ENCODE data around the gene MPL.

Gene MPL

GRCh38 chr1:43337588-43337987 is at the start of gene MPL:
MPL (plus strand) TSS chr1:43337818; CDS start chr1:43337849, 31 bp downstream.
- no peak for DNase-seq

DNA sequence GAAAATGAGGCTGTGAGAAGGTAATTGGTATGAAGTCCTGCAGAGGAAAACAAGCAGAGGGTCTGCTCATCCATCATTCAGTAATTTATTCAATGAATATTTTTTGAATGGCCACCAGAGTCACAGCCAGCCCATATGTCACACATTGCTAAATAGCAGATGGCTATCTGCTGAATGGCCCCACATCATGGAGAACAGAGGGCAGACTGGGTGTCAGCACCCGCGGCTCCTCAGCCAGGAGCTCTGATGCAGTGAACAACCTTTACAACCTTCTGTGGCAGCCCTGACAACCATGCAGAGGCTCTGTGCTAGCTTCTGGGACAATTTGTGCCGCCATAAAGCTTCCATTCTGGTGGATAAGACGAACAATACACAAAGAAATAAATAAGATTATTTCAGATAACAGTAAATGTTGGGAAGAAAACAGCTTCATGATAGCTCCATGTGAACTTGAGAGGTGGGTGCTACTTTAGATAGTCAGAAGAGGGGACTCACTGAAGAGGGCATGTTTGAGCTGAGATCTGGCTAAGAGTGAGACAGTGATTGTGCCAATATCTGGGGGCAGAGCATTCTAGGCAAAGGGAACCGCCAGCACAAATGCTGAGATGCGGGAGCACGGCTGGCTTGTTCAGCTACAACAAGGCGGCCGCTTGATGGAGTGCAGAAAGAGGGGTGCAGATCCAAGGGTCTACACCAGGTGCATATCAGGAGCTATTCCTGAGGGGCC is 49.4 kb upstream of the MPL start:
- DNase-seq: no peak

DNA sequence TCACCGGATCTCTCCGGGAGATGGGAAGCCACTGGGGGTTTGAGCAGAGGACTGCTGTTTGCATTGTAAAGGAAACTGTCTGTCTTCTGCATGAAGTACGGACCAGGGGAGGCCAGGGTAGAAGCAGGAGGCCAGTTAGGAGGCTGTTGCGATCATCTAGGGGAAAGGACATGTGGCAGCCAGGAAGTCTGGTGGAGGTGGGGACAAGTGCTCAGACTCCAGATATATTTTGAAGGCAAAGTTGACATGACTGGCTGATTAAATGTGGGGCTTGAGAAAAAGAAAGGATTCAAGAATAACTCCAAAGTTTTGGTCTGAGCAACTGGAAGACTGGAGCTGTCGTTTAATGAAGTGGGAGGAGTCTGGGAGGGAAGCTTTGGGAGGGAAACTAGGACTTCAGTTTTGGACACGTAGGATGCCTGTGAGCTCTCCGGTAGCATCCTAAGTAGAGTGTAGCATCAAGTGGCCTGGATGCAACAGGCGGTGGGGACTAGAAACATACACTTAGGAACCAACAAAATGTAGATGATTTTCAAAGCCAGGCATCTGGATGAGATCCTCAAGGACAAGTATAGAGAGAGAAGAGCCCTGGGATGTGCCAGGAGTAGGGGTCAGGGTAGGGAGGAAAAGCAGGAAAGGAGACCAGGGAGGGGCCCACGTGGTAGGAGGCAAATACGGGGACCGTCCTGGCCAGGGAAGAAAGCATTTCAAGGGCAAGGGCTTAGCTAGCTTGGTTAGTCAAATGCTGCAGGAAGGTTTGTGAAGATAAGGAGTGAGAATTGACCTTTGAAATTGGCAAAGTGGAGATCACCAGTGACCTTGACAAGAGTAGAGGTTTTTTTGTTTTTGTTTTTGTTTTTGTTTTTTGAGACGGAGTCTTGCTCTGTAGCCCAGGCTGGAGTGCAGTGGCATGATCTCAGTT is 48.6 kb upstream of the MPL start:
- no peak for DNase-seq

DNA sequence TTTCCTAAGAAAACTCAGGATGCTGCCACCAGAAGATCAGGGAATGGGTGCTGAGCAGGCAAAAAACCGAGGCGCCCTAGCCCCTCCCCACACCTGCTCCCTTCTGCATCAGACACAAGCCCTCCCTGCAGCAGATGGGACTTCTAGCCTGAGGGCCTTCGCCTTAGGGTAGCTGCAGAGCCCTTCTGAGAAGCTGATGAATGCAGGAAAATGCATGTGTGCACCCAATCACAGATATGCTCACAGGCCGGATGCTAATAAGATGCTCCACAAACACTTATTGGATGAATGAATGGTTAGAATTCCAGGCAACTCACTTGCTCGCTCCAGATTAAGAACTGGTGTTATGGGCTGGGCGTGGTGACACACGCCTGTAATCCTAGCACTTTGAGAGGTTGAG is 45.4 kb upstream of the MPL start:
- DNase-seq: no peak

- no peak for DNase-seq
Measured at GRCh38 chr1:43292679-43293078, 44.9 kb upstream of the MPL start.

- DNase-seq: no peak
Measured at GRCh38 chr1:43293176-43293575, 44.4 kb upstream of the MPL start.

GRCh38 chr1:43293896-43294760 is 43.5 kb upstream of the MPL start:
- no peak for DNase-seq

GRCh38 chr1:43294761-43295160 is 42.9 kb upstream of the MPL start:
- DNase-seq: no peak

DNA sequence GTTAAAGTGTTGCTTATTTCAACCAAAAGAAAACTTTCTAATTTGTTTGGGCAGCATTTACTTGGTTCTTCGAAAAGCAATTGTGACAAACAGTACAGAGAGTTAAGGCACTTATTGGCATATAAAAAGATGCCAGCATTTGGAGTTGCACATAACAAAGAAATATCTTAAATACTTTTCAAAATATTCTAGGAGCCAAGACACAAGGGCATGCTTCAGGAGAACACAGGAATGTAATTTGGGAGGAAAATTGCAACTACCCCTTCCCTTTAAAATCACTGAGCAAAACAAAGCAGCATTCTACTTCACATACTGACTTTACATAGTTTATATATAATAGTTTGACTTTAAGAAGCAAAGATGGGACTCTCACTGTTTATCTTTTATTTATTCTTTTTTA is 41.4 kb upstream of the MPL start:
- no peak for DNase-seq

DNA sequence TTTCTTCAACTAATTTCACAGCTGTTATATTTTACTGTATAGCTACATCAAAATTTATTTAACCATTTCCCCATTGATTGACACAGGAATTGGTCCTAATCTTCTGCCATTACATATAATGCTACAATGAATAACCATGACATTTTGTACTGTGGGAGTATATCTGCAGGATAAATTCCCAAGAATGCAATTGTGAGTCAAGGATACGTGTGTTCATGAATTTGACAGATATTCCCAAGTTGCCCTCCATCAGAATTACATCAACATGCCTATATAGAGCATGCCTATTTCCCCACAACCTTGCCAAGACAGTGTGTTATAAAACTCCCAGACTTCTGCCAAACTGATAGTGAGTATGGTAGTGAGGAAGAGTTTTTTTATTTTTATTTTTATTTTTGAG is 39.6 kb upstream of the MPL start:
- no peak for DNase-seq

- DNase-seq: no peak
Measured at GRCh38 chr1:43299101-43299500, 38.5 kb upstream of the MPL start.

DNA sequence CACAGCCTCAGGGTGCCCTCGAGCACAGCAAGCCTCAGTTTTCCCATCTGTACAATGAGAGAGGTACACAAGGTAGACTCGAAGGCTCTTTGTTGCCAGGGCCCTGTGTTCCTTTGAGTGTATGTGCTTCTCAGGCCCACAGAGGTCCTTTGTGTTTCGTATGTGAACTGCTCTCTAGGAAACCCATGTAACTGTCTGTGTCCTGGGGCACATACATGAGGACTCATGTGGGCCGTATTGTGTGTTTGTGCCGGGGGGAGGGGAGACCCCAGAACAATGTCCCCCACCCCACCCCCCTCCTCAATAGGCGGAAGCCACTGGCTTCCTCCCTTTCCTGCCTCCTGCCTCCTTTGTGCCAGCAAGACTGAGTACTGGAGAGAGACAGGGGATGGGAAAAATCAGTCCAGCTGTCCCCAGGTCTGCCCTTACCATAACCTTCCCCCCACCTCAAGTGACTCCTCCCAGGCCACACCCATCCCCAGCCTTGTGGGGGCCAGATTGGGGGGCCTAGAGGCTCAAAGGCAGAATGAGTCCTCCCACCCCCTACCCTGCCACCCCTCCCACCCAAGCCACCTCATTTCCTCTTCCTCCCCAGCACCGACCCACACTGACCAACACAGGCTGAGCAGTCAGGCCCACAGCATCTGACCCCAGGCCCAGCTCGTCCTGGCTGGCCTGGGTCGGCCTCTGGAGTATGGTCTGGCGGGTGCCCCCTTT is 37.1 kb upstream of the MPL start, which contains the start of gene TIE1:
TIE1 (plus strand) TSS at position 605 of the 717 bp plus-strand sequence; CDS start at position 695, 90 bp downstream.
- no peak for DNase-seq

GRCh38 chr1:43302201-43302600 is 35.4 kb upstream of the MPL start:
- DNase-seq: no peak

GRCh38 chr1:43302721-43303470 is 34.7 kb upstream of the MPL start:
- no peak for DNase-seq

DNA sequence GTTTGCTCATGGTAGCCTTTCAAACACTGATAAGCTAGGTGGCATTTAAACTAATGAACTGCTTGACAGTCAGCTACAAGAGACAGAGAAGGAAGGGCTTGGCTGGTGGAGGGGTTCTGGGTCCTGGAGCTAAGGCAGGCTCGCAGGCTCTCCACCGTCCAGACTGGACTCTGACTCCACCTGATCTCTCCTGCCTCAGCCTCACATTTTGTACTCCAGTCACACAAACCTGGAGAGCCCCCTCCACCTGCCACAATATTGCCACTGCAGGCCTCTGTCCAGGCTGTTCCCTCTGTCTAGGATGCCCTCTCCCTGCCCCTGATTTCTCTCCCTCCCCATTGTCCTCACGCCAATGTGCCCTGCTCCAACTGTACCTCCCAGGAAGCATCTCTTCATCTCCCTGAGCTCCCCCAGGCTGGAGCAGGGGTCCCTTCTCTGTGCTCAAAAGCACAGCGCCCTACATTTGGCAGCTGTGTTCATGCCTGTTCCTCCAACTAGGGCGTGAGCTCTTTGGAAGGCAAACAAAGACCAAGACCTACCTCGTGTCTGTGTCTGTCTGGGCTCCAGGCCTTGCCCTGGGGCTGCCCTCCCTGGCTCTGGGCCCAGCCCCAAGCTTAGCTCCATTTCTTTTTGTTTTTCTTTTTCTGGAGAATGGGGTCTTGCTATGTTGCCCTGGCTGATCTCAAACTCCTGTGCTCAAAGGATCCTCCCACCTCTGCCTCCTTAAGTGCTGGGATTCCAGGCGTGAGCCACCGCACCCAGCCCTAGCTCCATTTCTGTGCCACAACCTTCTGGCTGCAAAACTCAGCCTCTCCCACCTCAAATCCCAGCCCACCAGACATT is 33.9 kb upstream of the MPL start:
- DNase-seq: no peak

DNA sequence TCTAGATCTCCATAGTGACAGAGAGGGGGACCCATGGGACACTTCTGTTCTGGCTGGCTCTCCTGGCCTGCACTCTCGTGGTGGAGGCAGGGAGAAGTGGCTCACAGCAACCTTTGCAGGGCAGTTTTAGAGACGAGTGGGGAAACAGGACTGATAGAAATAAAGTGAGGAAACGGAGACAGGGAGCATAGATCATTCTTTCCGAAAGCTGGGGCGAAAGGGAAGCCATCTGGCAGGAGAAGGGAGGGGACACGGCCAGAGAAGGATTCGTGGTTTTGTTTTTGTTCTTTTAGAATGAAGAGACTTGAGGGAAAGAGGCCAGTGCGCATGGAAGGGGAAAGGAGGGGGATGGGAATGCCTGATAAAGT is 33.3 kb upstream of the MPL start:
- DNase-seq: no peak

DNA sequence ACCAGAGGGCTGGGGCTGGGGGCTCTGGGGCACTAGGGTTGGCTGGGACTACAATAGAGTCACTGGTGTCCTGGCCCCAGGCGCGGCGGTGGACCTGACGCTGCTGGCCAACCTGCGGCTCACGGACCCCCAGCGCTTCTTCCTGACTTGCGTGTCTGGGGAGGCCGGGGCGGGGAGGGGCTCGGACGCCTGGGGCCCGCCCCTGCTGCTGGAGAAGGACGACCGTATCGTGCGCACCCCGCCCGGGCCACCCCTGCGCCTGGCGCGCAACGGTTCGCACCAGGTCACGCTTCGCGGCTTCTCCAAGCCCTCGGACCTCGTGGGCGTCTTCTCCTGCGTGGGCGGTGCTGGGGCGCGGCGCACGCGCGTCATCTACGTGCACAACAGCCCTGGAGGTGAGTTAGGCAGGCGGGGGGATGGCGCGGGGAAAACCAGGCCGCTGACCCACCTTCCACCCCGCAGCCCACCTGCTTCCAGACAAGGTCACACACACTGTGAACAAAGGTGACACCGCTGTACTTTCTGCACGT is 32.8 kb upstream of the MPL start:
- DNase-seq: no peak

GRCh38 chr1:43305461-43305860 is 32.2 kb upstream of the MPL start:
- DNase-seq: no peak

GRCh38 chr1:43305926-43306687 is 31.5 kb upstream of the MPL start:
- no peak for DNase-seq
